HUES6 (cell line): ENCODE data around the gene KCNS1.
A peak's percentile ranks its signal among the peaks of the same experiment; 100 is the strongest.

Source experiments
- H3K27ac ChIP-seq: 2 replicates; pipeline ENCODE4 v1.7.0; 2013; ENCODE audit warnings: low read depth, mild to moderate bottlenecking, low read length, inconsistent platforms
- H3K27me3 ChIP-seq: 2 replicates; pipeline ENCODE4 v1.6.1; 2013; ENCODE audit warnings: low read length; ENCODE audit not compliant: control insufficient read depth, insufficient read depth
- H3K36me3 ChIP-seq: 2 replicates; pipeline ENCODE4 v1.6.1; 2013; ENCODE audit warnings: low read length; ENCODE audit not compliant: control insufficient read depth, insufficient read depth
- H3K4me1 ChIP-seq: 2 replicates; pipeline ENCODE4 v1.6.1; 2013; ENCODE audit warnings: low read length; ENCODE audit not compliant: control insufficient read depth, insufficient read depth
- H3K4me3 ChIP-seq: 2 replicates; pipeline ENCODE4 v1.5.1; 2013; ENCODE audit warnings: low read depth, low read length
- H3K9ac ChIP-seq: one replicate; pipeline ENCODE4 v1.6.1; 2013; ENCODE audit warnings: mild to moderate bottlenecking, low read length
- H3K9me3 ChIP-seq: 2 replicates; pipeline ENCODE4 v1.6.1; 2013; ENCODE audit warnings: low read depth, low read length; ENCODE audit not compliant: control insufficient read depth, insufficient read depth

The KCNS1 gene

GRCh38 chr20:45105317-45105716 lies 4.4 kb upstream of the KCNS1 start:
- H3K9ac ChIP-seq: no peak overlapping the region
- no peak overlapping the region for H3K27ac ChIP-seq
- H3K27me3 ChIP-seq: peaks cover 13% of the 10 kb centered on the region
- no peak overlapping the region for H3K4me3 ChIP-seq
- no peaks in the 10 kb centered on the region for H3K9me3 ChIP-seq
- peaks cover 5% of the 10 kb centered on the region for H3K4me1 ChIP-seq
- no peaks in the 10 kb centered on the region for H3K36me3 ChIP-seq

GRCh38 chr20:45104786-45105185 lies 3.9 kb upstream of the KCNS1 start:
- no peaks in the 10 kb centered on the region for H3K36me3 ChIP-seq
- H3K9ac ChIP-seq: no peak overlapping the region
- H3K27ac ChIP-seq: no peak overlapping the region

GRCh38 chr20:45103072-45103471 lies 2.1 kb upstream of the KCNS1 start:
- Histone ChIP-seq H3K4me1 (peaks cover 8% of the 10 kb centered on the region), H3K9ac (no peak overlapping the region), H3K27me3 (peaks cover 34% of the 10 kb centered on the region), H3K9me3 (no peaks in the 10 kb centered on the region), H3K27ac (no peak overlapping the region), H3K36me3 (no peaks in the 10 kb centered on the region), H3K4me3 (no peak overlapping the region)

More at GRCh38 chr20:45104786-45105185, 3.9 kb upstream of the KCNS1 start:
- H3K9me3 ChIP-seq: no peaks in the 10 kb centered on the region
- no peak overlapping the region for H3K4me3 ChIP-seq
- H3K4me1 ChIP-seq: peaks cover 5% of the 10 kb centered on the region
- H3K27me3 ChIP-seq: peaks cover 18% of the 10 kb centered on the region

GRCh38 chr20:45101333-45101850 lies 465 bp upstream of the KCNS1 start:
- H3K4me3 ChIP-seq: peak overlapping the region; percentile 51
- H3K9ac ChIP-seq: no peak overlapping the region
- peaks cover 50% of the 10 kb centered on the region for H3K27me3 ChIP-seq

GRCh38 chr20:45098103-45098773 lies 2.7 kb downstream of the KCNS1 start:
- Histone ChIP-seq H3K4me1 (peaks cover 8% of the 10 kb centered on the region), H3K36me3 (no peaks in the 10 kb centered on the region), H3K9me3 (no peaks in the 10 kb centered on the region), H3K27me3 (peaks cover 50% of the 10 kb centered on the region), H3K4me3 (no peak overlapping the region; the same call in 1 of the 2 replicates), H3K27ac (no peak overlapping the region), H3K9ac (no peak overlapping the region)

More at GRCh38 chr20:45101333-45101850, 465 bp upstream of the KCNS1 start:
- H3K36me3 ChIP-seq: no peaks in the 10 kb centered on the region
- no peak overlapping the region for H3K27ac ChIP-seq
- no peaks in the 10 kb centered on the region for H3K9me3 ChIP-seq
- peaks cover 8% of the 10 kb centered on the region for H3K4me1 ChIP-seq

GRCh38 chr20:45097485-45098102 lies 3.3 kb downstream of the KCNS1 start:
- Histone ChIP-seq H3K27me3 (peaks cover 50% of the 10 kb centered on the region), H3K9me3 (no peaks in the 10 kb centered on the region), H3K9ac (no peak overlapping the region), H3K4me1 (peaks cover 8% of the 10 kb centered on the region), H3K4me3 (no peak overlapping the region), H3K27ac (no peak overlapping the region), H3K36me3 (no peaks in the 10 kb centered on the region)

GRCh38 chr20:45096781-45097180 lies 4.1 kb downstream of the KCNS1 start:
- Histone ChIP-seq H3K9ac (no peak overlapping the region), H3K4me1 (peaks cover 13% of the 10 kb centered on the region), H3K9me3 (no peaks in the 10 kb centered on the region), H3K36me3 (no peaks in the 10 kb centered on the region), H3K27me3 (peaks cover 50% of the 10 kb centered on the region), H3K4me3 (no peak overlapping the region), H3K27ac (no peak overlapping the region)

GRCh38 chr20:45095805-45096238 lies 5.1 kb downstream of the KCNS1 start:
- Histone ChIP-seq H3K4me1 (peaks cover 7% of the 10 kb centered on the region; the same call in 1 of the 2 replicates), H3K36me3 (no peaks in the 10 kb centered on the region), H3K27me3 (peaks cover 42% of the 10 kb centered on the region), H3K4me3 (no peak overlapping the region), H3K27ac (no peak overlapping the region), H3K9me3 (no peaks in the 10 kb centered on the region), H3K9ac (no peak overlapping the region)

- no peaks in the 10 kb centered on the region for H3K36me3 ChIP-seq
- H3K9me3 ChIP-seq: no peaks in the 10 kb centered on the region
- no peak overlapping the region for H3K27ac ChIP-seq
- no peak overlapping the region for H3K9ac ChIP-seq
- H3K27me3 ChIP-seq: peaks cover 34% of the 10 kb centered on the region
- H3K4me3 ChIP-seq: no peak overlapping the region
- H3K4me1 ChIP-seq: peaks cover 7% of the 10 kb centered on the region; the same call in 1 of the 2 replicates
Measured at GRCh38 chr20:45094864-45095574, 5.9 kb downstream of the KCNS1 start.

- Histone ChIP-seq H3K4me3 (no peak overlapping the region), H3K36me3 (no peaks in the 10 kb centered on the region), H3K9ac (no peak overlapping the region), H3K27ac (no peak overlapping the region), H3K4me1 (peaks cover 7% of the 10 kb centered on the region; the same call in 1 of the 2 replicates), H3K9me3 (no peaks in the 10 kb centered on the region), H3K27me3 (peaks cover 26% of the 10 kb centered on the region)
Measured at GRCh38 chr20:45094201-45094600, 6.7 kb downstream of the KCNS1 start.

GRCh38 chr20:45092898-45093297 lies 8.0 kb downstream of the KCNS1 start:
- Histone ChIP-seq H3K36me3 (no peaks in the 10 kb centered on the region), H3K9ac (no peak overlapping the region), H3K4me1 (peaks cover 9% of the 10 kb centered on the region; the same call in 1 of the 2 replicates), H3K9me3 (no peaks in the 10 kb centered on the region), H3K4me3 (no peak overlapping the region), H3K27me3 (peaks cover 14% of the 10 kb centered on the region), H3K27ac (no peak overlapping the region)
